Activated CD8-positive, alpha-beta memory T cell treated with anti-CD3 and anti-CD28 coated beads for 24 hours (primary cell): Measurements from ENCODE around the gene DOCK3.
A peak's percentile ranks its signal among the peaks of the same experiment; 100 is the strongest.
"Not testable (repeated sequence)": the region's sequence is repeated elsewhere in the genome, so short reads cannot be mapped to it uniquely, and the experiment has no call there.

Source experiments
- DNase-seq: peaks from one replicate; pipeline ENCODE4 v3.0.0-alpha.2; 2020

Gene DOCK3

GRCh38 chr3:51379746-51380455 is 705.2 kb downstream of the DOCK3 start:
- DNase-seq: no peak

GRCh38 chr3:51380601-51381332 is 706.0 kb downstream of the DOCK3 start:
- no peak for DNase-seq

- peak; percentile 50 for DNase-seq
Observed at GRCh38 chr3:51381333-51381705, 706.6 kb downstream of the DOCK3 start.

- DNase-seq: peak; percentile 52
Observed at GRCh38 chr3:51382076-51382745, 707.5 kb downstream of the DOCK3 start.

- DNase-seq: peak; percentile 53
Observed at GRCh38 chr3:51382947-51383578, 708.3 kb downstream of the DOCK3 start.

GRCh38 chr3:51384055-51384725 is 709.5 kb downstream of the DOCK3 start:
- DNase-seq: no peak

GRCh38 chr3:51384726-51385473 is 710.2 kb downstream of the DOCK3 start, which contains the start of gene MANF:
MANF (plus strand) TSS chr3:51385291; CDS start chr3:51385343, 52 bp downstream.
- DNase-seq: peak; percentile 96

GRCh38 chr3:51385621-51386091 is 710.9 kb downstream of the DOCK3 start:
- DNase-seq: no peak

GRCh38 chr3:51386159-51386851 is 711.6 kb downstream of the DOCK3 start:
- DNase-seq: peak; percentile 55

GRCh38 chr3:51386852-51387229 is 712.1 kb downstream of the DOCK3 start:
- peak; percentile 53 for DNase-seq

GRCh38 chr3:51387281-51387680 is 712.6 kb downstream of the DOCK3 start:
- DNase-seq: not testable (repeated sequence)

GRCh38 chr3:51388286-51389029 is 713.7 kb downstream of the DOCK3 start:
- peak; percentile 54 for DNase-seq

- peak; percentile 74 for DNase-seq
Observed at GRCh38 chr3:51389423-51390183, 714.9 kb downstream of the DOCK3 start.

GRCh38 chr3:51390246-51391074 is 715.7 kb downstream of the DOCK3 start:
- no peak for DNase-seq

GRCh38 chr3:51391075-51391565 is 716.4 kb downstream of the DOCK3 start, which contains the start of gene RBM15B:
RBM15B (plus strand) TSS chr3:51391285; CDS start chr3:51391400, 115 bp downstream.
- DNase-seq: peak; percentile 98

GRCh38 chr3:51391566-51392354 is 717.0 kb downstream of the DOCK3 start:
- DNase-seq: peak; percentile 83

GRCh38 chr3:51392355-51393133 is 717.8 kb downstream of the DOCK3 start:
- no peak for DNase-seq
